ENCODE measurements around the gene CBLC. TPM values are rescaled to one million over a fixed set of nuclear protein-coding genes. Genes with fewer than 3 reads are reported as not detected.
"Not testable (repeated sequence)": the region's sequence is repeated elsewhere in the genome, so short reads cannot be mapped to it uniquely, and the experiment has no call there.

Gene CBLC
- total RNA-seq, 1 experiment from 2014 or later: 53.6 TPM

DNA sequence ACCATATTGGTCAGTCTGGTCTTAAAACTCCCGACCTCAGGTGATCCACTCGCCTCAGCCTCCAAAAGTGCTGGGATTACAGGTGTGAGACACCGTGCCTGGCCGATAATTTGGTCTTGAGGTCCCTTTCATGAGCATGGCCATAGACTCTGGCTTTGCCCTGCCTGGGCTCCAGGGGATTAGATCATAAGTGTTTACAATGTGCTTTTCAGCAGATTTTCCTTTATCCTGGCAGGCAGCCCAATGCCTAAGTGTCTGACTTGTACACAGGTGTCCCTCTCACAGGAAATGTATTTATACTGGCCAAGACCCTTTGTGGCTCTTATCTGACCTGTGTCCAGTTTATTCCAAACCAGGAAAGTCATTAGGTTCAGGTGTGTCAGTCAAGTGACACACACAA is 47.1 kb downstream of the CBLC start:
- Histone ChIP-seq H3K27me3 (ENCODE audit: insufficient read depth, low read depth) (no peaks in the 10 kb centered on the region; the same call in 1 of the 2 replicates), H3K4me3 (no peak overlapping the region), H3K9me2 (ENCODE audit: insufficient read depth) (no peaks in the 10 kb centered on the region), H3F3A (ENCODE audit: insufficient read depth, low read depth) (peaks cover 14% of the 10 kb centered on the region; the same call in 1 of the 2 replicates), H3K9me3 (ENCODE audit: insufficient read depth, low read depth) (no peaks in the 10 kb centered on the region), H3K4me1 (replicated peaks; ENCODE audit: insufficient read depth) (no peaks in the 10 kb centered on the region), H3K79me2 (ENCODE audit: low read depth) (no peaks in the 10 kb centered on the region), H3K36me3 (ENCODE audit: low read depth) (no peaks in the 10 kb centered on the region), H4K20me1 (ENCODE audit: insufficient read depth) (no peaks in the 10 kb centered on the region), H3K27ac (no peak overlapping the region), H3K4me2 (no peak overlapping the region), H2AFZ (no peak overlapping the region)
- intact Hi-C loops (cut with micrococcal nuclease; ENCODE audit: unreplicated experiment): no loop called here
- BruUV-seq (replicated peaks): no TSS peak
- TF ChIP-seq, protein P1, sequence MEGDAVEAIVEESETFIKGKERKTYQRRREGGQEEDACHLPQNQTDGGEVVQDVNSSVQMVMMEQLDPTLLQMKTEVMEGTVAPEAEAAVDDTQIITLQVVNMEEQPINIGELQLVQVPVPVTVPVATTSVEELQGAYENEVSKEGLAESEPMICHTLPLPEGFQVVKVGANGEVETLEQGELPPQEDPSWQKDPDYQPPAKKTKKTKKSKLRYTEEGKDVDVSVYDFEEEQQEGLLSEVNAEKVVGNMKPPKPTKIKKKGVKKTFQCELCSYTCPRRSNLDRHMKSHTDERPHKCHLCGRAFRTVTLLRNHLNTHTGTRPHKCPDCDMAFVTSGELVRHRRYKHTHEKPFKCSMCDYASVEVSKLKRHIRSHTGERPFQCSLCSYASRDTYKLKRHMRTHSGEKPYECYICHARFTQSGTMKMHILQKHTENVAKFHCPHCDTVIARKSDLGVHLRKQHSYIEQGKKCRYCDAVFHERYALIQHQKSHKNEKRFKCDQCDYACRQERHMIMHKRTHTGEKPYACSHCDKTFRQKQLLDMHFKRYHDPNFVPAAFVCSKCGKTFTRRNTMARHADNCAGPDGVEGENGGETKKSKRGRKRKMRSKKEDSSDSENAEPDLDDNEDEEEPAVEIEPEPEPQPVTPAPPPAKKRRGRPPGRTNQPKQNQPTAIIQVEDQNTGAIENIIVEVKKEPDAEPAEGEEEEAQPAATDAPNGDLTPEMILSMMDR (conservative IDR thresholded peaks at IDR 0.05): no peak
- no peak for TF ChIP-seq EZH2 (IDR thresholded peaks at IDR 0.05; ENCODE audit: low read depth)
- ChIA-PET CTCF (no interaction called here), POLR2A (ENCODE audit: unreplicated experiment) (no interaction called here)
- no peak for DNase-seq

DNA sequence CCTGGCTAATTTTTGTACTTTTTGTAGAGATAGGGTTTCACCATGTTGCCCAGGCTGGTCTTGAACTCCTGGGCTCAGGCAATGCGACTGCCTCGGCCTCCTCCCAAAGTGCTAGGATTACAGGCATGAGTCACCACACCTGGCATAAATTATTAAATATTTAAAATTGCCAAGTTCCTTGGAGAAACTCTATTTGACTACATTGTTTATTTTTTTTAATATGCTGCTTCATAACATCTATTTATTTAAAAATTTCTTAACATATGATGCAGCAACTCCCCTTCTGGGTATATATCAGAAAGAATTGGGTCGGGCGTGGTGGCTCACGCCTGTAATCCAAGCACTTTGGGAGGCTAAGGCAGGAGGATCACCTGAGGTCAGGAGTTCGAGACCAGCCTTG is 55.2 kb downstream of the CBLC start:
- H2AFZ ChIP-seq; H4K20me1 ChIP-seq (ENCODE audit: insufficient read depth); BruUV-seq (replicated peaks); H3K4me2 ChIP-seq; H3K4me1 ChIP-seq (replicated peaks; ENCODE audit: insufficient read depth); DNase-seq; intact Hi-C loops (cut with micrococcal nuclease; ENCODE audit: unreplicated experiment); H3K36me3 ChIP-seq (ENCODE audit: low read depth); H3F3A ChIP-seq (ENCODE audit: insufficient read depth, low read depth); H3K27ac ChIP-seq; H3K27me3 ChIP-seq (ENCODE audit: insufficient read depth, low read depth); H3K79me2 ChIP-seq (ENCODE audit: low read depth); H3K9me3 ChIP-seq (ENCODE audit: insufficient read depth, low read depth); H3K4me3 ChIP-seq; H3K9me2 ChIP-seq (ENCODE audit: insufficient read depth); POLR2A ChIA-PET (ENCODE audit: unreplicated experiment): not testable (repeated sequence)
- CTCF ChIA-PET: interaction anchor here (0.6 kb wide), 1 partner anchor 108 kb away, joined by 3 read pairs; no protein-coding TSS in a partner anchor

DNA sequence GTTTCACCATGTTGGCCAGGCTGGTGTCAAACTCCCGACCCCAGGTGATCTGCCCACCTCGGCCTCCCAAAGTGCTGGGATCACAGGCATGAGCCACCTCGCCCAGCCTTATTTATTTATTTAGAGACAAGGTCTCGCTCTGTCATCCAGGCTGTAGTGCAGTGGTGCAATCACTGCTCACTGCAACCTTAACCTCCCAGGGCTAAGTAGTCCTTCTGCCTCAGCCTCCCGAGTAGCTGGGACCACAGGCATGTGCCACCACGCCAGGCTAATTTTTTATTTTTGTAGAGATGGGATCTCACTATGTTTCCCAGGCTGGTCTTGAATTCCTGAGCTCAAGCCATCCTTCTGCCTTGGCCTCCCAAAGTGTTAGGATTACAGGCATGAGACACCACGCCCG is 56.7 kb downstream of the CBLC start:
- intact Hi-C loops (cut with micrococcal nuclease; ENCODE audit: unreplicated experiment); H3K4me3 ChIP-seq; POLR2A ChIA-PET (ENCODE audit: unreplicated experiment); H3K4me2 ChIP-seq; H3F3A ChIP-seq (ENCODE audit: insufficient read depth, low read depth); H3K4me1 ChIP-seq (replicated peaks; ENCODE audit: insufficient read depth); H3K36me3 ChIP-seq (ENCODE audit: low read depth); H3K9me2 ChIP-seq (ENCODE audit: insufficient read depth); H3K27ac ChIP-seq; H3K27me3 ChIP-seq (ENCODE audit: insufficient read depth, low read depth); H4K20me1 ChIP-seq (ENCODE audit: insufficient read depth); H3K9me3 ChIP-seq (ENCODE audit: insufficient read depth, low read depth); H2AFZ ChIP-seq; DNase-seq; H3K79me2 ChIP-seq (ENCODE audit: low read depth); BruUV-seq (replicated peaks): not testable (repeated sequence)
- CTCF ChIA-PET: interaction anchor here (0.7 kb wide), 1 partner anchor 40 kb away, joined by 7 read pairs; no protein-coding TSS in a partner anchor

DNA sequence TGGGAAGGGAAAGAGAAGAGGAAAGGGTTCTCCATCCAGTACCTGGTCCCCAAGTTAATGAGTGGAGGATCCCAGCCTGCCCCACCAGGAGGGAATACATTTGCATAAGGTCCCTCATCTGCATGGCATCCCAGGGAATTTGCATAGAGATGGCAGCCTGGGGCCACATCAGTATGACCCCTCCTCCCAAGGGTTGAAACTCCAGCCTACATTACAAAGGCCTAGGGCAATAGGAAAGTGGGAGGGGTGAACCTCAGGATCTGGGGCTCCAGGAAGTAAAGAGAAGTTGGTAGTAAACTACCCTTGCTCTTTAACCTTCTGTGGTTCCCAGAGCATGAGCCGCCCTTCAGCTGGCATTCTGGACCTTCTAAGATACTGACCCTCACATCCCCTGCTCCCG is 61.6 kb downstream of the CBLC start:
- Histone ChIP-seq H3F3A (ENCODE audit: insufficient read depth, low read depth) (peaks cover 26% of the 10 kb centered on the region; the same call in 1 of the 2 replicates), H3K9me2 (ENCODE audit: insufficient read depth) (no peaks in the 10 kb centered on the region), H3K4me1 (replicated peaks; ENCODE audit: insufficient read depth) (0 out of 2 replicates have a peak, but pooled peaks cover 8% of the 10 kb centered on the region), H4K20me1 (ENCODE audit: insufficient read depth) (no peaks in the 10 kb centered on the region), H3K27me3 (ENCODE audit: insufficient read depth, low read depth) (no peaks in the 10 kb centered on the region), H3K27ac (no peak overlapping the region), H3K4me3 (no peak overlapping the region), H2AFZ (no peak overlapping the region), H3K79me2 (ENCODE audit: low read depth) (no peaks in the 10 kb centered on the region), H3K4me2 (no peak overlapping the region), H3K9me3 (ENCODE audit: insufficient read depth, low read depth) (no peaks in the 10 kb centered on the region), H3K36me3 (ENCODE audit: low read depth) (no peaks in the 10 kb centered on the region)
- TF ChIP-seq, protein P1 (conservative IDR thresholded peaks at IDR 0.05): no peak
- TF ChIP-seq EZH2 (IDR thresholded peaks at IDR 0.05; ENCODE audit: low read depth): no peak
- DNase-seq: no peak
- CTCF ChIA-PET: interaction anchor here (0.7 kb wide), 1 partner anchor 266 kb away, joined by 4 read pairs; no protein-coding TSS in a partner anchor
- POLR2A ChIA-PET (ENCODE audit: unreplicated experiment): no interaction called here
- intact Hi-C loops (cut with micrococcal nuclease; ENCODE audit: unreplicated experiment): no loop called here
- BruUV-seq (replicated peaks): no TSS peak

Data from PC-9 (cell line).